EH (cell line): Measurements from ENCODE around the gene RAB31.

Source experiments
- DNase-seq: peaks from one replicate; pipeline ENCODE4 v3.0.0-alpha.2; 2015; ENCODE audit warnings: low read depth

The RAB31 gene

DNA sequence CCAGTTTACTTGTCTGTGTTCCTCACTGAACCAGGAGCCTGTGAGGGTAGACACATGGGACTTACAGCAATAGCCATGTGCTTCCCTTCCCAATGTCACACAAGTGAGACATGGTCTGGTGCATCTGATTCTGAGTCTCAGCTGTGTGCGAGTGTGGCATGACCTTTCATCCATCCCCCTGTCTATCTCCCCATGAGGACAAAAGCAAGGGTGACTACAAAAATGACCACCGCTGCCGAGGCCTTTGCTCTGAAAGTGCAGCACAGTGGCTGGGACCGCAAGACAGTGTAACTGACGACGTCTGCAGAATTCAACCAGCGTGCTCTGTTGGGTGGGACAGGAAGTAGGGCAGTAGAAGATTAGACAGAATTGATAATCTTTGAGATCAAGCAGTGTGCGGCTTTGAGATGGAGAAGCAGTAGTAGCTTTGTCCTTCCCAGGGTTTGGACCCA lies 50.5 kb downstream of the RAB31 start:
- no peak for DNase-seq

DNA sequence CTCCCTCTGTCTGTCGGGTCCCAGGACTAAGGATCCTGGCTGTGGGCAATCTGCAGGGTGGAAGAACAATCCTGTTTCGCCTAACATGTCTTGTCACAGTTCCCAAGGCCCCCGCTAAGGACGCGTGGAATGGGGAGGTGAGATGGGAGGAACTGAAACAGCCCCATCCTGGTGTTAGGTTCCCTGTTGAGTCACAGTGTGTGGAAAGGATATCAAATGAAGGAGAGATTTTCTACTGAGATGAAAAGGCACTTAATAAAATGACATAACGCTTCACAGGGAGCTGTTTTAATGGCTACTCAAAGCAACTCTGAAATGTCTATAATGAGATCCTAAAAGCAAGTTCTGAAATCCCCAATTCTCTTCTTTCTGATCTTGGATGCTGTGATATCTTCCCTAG lies 52.5 kb downstream of the RAB31 start:
- DNase-seq, result no peak

DNA sequence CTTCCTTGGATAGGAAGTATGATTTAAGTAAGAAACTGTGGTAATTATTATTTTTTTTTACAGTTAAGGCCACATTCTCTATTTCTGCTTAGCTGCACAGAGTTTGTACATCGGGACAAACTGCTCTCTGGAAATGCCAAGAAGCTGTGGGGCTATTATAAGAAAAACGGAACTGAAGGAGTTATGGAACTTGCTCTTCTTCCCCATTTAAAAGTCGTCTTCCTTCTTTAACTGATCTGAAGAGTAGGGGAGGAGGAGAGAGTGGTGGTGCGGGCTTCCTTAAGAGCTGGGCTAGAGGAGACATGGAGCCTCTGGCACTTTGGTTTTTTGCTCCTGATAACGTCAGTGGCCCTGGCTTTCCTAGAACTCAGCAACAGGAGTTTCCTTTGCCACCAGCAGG lies 54.4 kb downstream of the RAB31 start:
- no peak for DNase-seq

DNA sequence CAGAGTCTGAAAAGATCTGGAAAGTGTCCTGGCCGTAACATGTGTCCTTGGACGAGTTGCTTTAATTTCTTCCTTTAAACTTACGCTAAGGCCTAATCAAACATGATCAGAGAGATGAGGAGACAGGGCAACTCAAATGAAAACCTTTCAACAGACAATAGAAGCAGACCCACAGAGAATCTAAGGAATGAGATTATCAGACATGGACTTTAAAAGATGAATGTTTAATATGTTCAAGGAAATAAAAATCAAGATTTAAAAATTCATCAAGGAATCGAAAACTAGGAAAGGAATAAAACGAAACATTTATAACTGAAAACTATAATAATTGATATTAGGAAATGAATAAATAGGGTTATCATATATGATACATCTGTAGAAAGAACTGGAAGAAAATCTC lies 55.1 kb downstream of the RAB31 start:
- DNase-seq, result no peak

DNA sequence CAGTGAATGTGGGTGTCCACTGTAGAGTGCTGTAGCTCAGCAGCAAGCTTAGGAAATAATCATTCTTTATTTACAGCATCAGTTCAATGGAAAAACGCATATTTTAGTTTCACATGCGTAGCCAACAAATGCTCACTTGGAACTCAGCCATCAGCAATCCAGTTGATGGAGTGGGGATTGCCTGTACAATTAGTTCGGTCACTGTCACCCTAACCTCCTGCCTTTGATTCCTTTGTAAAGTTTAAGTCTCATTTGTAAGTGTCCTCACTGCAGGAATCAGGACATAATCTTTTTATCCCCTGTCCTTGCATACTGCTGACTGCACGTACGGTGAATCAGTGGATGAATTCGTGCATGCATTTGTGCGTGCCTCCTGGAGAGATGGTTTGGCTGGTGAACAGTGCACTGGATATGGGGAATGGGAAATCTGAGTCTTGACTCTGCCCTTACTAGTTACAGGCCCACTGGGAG lies 55.9 kb downstream of the RAB31 start:
- DNase-seq, result no peak

DNA sequence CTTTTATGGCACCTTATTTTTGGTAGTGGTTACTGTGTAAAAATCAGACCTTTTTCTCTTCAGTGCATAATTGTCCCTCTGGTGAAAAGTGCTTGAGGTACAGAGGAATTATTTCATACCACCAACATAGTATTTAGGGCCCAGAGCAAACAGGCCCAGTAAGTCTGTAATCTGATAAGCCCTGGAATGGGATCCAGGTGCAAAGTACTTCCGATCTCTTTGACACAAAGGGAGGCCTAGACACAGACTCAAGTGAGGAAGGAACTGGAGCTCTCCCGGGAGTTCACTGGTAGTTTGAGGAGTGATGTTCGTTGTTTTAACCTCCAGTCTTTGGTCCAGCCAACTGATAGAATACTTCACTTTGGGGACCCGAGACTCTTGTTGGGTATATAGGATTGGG lies 57.4 kb downstream of the RAB31 start:
- DNase-seq, result no peak

DNA sequence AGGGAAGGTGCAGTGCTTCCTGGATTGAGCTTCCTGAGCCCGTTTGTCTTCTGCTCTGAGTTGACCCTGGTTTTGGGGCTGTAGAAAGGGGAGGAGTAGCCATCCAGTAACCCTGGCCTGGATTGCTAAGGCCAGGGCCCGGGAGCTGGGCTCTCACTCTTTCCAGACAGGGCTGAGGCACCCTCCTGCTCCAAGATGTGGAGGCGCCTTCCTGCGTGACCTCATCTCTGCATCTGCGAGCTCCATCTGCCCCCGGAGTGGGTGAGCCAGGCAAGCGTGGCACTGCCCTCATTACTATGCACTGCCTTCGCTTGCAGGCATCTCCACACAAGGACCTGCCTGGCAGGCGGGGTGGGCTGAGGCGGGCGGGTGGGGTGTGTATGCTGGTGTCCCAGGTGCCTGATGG lies 58.0 kb downstream of the RAB31 start:
- DNase-seq, result no peak

DNA sequence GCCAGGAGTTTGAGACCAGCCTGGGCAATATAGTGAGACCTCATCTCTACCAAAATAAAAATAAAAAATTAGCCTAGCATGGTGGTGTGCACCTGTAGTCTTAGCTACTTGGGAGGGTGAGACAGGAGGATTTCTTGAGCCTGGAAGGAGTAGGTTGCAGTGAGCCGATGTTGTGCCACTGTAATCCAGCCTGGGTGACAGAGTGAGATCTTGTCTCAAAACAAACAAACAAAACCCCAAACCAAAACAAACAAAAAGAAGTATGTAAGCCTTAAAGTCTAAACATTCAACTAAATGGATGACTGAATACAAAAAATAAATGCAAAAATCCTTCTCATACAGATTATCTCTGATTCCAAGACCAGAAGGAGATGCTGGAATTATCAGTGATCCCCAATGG lies 58.6 kb downstream of the RAB31 start:
- no peak for DNase-seq

DNA sequence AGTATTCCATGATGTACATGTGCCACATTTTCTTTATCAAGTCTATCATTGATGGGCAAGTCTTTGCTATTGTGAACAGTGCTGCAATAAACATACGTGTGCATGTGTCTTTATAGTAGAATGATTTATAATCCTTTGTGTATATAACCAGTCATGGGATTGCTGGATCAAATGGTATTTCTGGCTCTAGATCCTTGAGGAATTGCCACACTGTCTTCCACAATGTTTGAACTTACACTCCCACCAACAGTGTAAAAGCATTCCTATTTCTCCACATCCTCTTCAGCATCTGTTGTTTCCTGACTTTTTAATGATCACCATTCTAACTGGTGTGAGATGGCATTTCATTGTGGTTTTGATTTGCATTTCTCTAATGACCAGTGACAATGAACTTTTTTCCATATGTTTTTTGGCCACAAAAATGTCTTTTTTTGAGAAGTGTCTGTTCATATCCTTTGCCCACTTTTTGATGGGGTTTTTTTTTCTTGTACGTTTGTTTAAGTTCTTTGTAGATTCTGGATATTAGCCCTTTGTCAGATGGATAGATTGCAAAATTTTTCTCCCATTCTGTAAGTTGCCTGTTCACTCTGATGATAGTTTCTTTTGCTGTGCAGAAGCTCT lies 60.1 kb downstream of the RAB31 start:
- peak; percentile 61 for DNase-seq

DNA sequence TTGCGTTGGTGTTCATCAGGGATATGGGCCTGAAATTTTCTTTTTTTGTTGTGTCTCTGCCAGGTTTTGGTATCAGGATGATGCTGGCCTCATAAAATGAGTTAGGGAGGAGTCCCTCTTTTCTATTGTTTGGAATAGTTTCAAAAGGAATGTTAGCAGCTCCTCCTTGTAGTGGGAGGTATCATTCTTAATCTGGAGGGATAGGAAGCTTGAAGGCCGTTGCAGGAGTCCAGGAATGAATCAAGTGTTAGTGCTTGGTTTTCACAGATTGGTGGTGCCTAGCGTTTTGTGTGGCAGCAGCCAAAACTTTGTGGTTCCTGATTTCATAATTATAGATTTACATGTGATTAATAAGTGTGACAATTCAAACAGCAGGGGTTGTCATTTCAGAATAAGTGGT lies 62.0 kb downstream of the RAB31 start:
- DNase-seq, result peak; percentile 43

DNA sequence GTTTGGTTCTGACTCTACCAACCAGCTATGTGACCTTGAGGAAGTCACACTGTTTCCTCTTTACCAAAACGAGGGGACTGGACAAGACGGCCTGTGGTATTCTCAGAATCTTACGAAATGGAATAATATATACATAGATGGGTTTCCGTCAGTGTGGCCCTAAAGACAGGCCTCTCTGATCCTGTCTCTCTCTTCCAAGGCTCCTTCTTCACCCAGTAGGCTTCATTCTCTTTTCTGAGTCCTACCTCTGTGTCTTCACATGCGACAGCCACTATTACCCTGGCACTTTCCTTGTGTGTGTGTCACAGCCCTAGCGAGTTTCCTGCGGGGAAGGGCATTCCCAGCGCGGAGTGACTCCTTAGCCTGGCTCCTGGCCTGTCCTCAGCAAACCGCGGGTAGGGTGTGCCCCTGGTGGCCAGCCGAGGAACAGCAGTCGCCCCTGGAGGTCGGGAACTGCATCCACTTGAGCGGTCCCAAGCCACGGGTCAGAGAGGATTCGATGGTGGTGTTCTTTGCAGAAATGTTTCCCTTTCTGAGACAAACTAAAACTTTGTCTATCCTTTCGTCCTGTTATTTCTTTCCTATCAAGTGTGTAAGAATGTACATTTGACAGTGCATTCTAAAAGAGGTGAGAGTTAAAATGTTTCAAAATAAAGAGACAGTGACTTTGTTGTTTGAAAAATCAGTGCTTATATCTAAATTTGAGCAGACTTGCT lies 63.3 kb downstream of the RAB31 start:
- DNase-seq, result peak; percentile 75

DNA sequence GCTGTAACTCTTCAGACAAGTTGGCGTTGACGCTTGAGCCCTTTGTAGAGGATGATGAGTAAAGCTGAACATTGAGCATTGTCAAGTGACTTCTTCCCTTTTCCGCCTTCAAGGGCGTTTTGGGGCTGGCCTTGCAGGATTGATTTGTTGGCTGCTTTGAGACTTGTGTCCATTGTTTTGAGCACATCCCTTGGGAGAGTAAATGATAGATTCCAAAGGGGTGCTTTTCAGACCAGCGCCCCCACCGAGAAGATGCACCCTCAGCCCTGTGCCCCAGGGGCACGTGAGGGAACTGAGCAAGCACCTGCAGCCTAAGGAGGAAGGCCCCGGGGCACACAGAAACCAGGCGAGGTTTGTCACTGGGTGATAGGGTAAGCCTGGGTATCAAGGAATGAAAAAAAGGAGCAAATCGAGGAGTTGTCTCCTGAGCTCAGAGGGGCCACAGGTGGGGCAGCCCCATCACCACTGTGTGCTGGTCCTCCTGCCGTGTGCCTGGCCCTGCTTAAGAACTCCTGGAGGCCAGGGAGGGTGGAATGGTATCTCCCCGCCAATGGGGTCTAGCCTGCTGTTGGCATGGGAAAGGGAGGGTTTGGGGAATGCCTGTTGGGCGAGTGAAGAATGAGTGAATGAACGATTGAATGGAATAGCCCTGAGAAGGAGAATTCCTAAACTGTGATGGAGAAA lies 64.0 kb downstream of the RAB31 start:
- no peak for DNase-seq

DNA sequence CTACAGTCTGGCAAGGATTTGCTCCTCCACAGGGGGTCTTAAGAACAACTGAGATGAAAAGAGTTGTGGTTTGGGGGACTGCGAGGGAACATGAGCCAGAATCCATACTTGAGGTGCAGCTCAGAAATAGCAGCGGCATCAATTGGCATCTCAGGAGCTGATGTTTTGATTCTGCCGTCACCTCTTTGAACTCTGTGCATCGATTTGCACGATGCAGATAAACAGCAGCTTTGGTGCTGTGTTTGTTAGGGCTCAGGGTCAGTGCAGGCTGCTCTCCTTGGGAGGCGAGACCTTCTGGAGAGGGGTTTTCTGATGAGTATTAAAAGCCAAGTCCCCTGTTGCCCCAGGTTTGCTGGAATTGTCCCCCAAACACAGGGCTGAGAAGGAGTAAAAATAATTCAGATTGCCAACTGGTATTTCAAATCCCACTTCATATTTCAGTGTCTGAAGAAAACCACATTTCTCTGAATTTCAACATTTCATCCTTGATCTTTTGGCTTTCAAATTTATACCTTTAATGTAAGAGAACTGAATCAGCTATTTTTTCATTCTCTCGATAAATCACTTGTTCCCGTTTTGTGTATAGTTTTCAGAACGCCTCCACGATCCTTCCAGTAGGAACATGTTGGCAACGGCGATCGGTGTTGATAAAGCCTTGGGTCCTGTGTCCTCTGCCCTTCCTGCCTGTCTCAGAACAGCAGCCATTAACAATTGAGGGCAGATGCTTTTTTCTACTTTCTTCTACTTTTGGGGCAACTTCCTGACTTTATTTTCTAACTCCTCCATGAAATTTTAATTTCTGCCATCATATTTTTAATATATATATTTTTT lies 65.0 kb downstream of the RAB31 start:
- no peak for DNase-seq

DNA sequence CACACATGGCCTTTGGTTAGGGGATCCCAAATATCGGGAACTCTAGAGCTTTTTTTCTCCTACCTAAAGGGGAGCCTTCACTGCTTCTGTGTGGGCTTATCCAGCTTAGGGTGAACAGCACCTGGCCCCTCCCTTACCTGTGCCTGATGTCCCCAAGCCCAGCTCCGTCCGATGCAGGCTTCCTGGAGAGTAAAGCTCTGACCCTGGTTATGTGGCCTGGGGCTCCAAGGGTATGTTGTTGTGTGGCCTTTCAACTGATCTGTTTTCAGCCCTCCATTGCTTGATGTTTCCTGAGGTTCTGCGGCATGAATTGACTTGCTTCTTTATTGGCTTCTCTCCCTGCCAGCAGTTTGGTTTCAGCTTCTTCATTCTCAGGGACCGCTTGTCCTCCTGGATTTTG lies 66.0 kb downstream of the RAB31 start:
- DNase-seq, result no peak

DNA sequence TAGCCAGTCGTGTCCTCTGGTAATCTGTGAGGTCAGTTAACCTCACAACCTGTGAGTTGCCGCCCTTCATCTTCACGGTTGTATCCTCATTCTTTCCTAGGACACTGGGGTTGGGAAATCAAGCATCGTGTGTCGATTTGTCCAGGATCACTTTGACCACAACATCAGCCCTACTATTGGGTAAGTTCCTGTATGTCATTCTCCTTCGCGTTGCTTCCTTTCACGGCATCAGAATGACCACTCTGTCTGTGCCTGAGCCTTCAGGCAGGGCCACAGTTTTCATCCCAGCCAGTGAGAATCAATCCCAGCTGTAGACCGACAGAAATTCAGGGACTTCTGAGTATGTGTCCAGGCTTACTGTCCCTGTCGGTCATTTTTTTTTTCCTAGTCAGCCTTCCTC lies 67.1 kb downstream of the RAB31 start:
- DNase-seq, result peak; percentile 37

DNA sequence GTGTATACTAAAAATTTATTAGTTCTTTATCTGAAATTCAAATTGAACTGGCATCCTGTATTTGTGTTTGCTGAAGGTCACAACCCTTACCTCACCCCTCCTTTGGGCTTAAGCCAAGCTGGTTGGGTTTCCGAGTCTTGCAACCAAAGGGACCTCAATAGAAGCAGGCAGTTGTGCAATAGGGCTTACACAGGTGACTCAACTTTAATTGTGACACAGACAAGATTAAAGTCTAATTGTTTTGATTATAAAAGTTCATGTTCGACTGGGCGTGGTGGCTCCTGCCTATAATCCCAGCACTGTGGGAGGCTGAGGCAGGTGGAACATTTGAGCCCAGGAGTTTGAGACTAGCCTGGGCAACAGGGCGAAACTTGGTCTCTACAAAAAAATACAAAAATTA lies 71.5 kb downstream of the RAB31 start:
- no peak for DNase-seq

DNA sequence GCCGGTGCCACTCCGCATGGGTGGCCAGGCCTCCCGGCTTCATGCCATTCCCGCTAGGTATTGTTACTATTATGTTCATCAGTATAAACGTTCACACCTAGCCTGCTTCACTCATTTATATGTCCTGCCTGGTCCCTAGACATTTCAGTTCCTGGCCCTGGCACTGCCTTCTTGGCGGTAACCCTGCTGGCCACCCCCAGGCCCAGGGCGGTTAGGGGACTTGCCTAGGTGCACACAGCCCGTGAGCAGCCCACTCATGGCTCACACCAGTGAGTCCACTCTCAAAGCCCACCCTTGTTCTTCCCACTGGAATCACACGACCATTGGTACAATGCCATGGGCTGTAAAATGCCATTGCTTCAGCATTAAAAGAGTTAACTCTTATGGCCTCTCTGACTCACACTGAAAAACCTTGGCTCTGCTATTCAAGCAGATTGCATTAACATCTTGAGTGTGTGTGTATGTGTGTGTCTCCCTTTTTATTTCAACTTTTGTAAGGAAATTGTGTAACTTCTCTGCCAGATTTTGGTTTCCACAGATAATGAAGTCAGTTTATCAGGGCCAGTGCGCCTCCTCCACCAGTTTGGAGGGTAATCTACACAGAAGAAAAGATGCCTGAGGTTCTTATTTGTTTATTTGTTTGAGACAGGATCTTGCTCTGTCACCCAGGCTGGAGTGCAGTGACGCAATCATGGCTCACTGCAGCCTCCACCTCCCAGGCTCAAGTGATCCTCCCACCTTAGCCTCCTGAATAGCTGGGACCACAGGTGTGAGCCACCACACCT lies 74.2 kb downstream of the RAB31 start:
- peak; percentile 94 for DNase-seq

DNA sequence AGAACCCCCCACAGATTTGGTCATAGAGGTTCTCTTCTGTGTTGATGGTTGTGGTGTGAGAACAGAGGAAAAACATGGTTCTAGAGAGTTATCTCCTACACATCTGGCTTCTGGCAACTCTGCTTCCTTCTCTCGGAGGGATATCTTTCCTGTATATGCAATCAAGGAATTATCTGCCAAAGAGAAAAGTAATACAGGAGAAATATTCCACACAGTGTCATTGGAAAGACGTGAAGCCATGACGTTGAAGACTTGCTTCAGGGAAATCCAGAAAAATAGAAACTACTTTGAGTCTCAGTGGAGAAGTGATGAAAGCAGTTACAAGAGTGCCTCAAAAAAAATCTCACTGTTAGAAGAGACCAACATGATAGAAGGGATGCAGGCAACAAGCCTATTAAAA lies 78.5 kb downstream of the RAB31 start:
- no peak for DNase-seq

DNA sequence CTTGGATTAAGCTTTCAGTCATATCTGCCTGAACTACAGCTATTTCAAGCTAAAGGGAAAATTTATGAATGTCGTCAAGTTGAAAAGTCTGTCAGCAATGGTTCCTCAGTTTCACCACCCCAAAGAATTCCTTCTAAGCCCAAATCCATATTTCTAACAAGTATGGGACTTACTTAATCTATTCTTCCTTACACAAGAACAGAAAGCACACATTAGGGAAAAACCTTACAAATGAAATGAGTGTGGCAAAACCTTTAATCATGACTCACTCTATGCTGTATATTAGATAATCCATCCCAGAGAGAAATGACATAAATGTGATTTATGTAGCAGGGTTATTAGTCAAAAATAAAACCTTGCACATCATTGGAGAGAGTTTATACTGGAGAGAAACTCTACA lies 78.9 kb downstream of the RAB31 start:
- no peak for DNase-seq

DNA sequence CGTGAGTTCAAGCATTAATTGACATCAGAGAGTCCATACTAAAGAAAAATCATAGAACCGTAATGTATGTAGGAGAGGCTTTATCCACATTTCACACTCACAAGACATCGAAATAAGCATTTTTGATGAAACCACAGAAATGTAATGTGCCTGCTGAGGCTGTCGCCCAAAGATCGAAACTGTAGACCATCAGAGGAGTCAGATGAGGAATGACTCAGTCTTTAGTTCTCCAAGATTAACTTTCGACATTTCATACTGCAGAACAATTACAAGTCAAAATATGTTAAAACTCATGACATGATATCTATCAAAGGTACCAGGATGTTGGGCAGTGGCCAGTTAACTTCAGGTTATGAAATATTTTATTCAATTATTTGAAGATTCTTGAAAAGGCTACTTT lies 79.6 kb downstream of the RAB31 start:
- peak; percentile 69 for DNase-seq

DNA sequence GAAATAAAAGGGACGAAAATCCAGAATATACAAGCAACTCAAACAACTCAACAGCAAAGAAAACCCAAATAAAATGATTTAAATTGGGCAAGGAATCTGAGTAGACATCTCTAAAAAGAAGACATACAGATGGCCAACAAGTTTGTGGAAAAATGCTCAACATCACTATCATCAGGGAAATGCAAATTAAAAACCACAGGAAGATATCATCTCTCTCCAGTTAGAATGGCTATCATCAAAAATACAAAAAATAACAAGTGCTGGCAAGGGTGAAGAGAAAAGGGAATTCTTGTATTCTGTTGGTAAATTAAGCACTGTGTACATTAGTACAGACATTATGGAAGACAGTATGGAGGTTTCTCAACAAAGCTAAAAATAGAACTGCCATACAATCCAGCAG lies 80.0 kb downstream of the RAB31 start:
- DNase-seq, result peak; percentile 33

DNA sequence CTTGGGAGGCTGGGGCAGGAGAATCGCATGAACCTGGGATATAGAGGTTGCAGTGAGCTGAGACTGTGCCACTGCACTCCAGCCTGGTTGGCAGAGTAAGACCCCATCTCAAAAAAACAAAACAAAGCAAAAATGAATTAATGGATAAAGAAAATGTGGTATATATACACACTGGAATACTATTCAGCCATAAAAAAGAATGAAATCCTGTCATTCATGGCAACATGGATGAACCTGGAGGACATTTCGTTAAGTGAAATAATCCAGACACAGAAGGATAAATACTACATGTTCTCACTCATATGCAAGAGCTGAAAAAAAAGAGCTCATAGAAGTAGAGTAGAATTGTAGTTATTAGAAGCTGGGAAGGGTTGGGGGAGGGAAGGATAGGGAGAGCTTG lies 80.8 kb downstream of the RAB31 start:
- DNase-seq, result no peak
